T-helper 1 cell (primary cell): ENCODE results near the gene ZNF823.
A peak's percentile ranks its signal among the peaks of the same experiment; 100 is the strongest.

Experiments used
- DNase-seq, 5 donors: peaks; one replicate each; pipeline ENCODE4 v3.0.0-alpha.2; 2012 to 2020

The ZNF823 gene

GRCh38 chr19:11736696-11737095, 2.0 kb downstream of the ZNF823 start:
- DNase-seq, result no peak

DNA sequence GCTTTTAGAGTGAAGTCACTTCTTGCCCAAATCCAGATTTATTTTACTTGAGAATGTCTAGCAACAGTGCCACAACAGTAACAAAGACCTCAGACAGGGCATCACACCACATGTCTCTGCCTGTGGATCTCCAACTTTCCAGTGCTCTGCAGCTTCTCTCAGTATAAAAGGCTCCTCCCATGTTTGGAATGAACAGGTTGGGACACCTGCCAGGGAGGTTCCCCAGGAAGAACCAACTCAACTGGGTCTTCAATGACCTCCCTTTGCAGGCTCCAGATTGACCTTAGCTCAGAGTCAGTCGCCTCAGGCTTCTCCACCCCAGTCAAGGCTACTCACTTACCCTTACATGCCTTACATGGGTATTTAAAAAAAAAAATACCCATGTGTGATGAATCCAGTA, 3.4 kb downstream of the ZNF823 start:
- no peak for DNase-seq

GRCh38 chr19:11729586-11729985, 9.2 kb downstream of the ZNF823 start:
- DNase-seq, result no peak

- peak in 1 of 5 donors; percentile 7 for DNase-seq
These were observed 16.3 kb downstream of the ZNF823 start for GRCh38 chr19:11722414-11722813.

GRCh38 chr19:11721681-11722080, 17.1 kb downstream of the ZNF823 start:
- no peak for DNase-seq

DNA sequence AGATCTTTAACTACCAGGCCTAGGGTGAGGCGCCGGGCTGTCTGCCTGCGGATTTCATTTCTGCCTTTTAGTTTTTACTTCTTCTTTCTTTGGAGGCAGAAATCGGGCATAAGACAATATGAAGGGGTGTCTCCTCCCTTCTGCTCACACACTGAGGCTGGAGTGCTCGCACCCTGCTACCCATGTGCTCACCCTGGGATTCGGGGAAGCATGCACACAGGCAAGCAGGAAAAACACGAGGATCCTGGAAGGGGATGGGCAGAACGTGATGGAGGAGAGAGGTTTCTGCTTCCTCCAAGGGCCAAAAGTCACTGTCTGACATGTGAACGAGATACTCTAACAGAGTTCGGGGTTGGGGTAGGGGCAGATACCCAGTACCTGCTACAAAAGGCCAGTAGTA, 28.4 kb downstream of the ZNF823 start:
- DNase-seq, result no peak

DNA sequence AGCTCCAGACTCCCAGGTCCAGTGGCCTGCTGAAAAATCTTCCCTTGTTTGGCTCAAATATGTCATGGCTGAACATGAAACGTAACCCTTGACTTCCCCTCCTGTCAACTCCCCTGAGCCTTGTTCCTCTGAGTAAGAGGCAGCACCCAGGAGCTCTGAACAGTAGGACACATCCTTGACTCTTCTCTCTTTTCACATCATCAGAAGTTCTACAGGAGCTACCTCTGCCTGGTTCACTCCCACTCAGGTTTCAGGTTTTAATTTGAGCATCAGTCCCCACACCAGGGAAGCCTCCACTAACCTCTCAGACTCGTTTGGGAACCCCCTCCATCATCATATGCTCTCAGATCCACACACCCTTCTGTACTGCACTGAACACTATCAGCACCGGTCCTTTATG, 30.3 kb downstream of the ZNF823 start:
- DNase-seq, result no peak

GRCh38 chr19:11705474-11705873, 33.3 kb downstream of the ZNF823 start:
- no peak for DNase-seq

DNA sequence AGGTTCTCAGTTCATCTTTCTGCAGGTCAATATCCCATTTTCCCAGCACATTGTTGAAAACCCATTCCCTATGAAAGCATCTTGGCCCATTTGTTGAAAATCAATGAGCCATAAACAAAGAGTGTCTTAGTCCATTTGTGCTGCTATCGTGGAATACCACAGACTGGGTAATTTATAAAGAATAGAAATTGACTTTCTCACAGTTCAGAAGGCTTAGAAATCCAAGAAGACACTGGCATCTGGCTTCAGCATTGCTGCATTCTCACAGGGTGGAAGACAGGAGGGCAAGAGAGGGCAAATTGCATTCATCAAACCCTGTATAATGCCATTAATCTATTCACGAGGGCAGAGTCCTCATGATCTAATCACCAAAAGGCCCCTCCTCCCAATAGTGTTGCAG, 34.1 kb downstream of the ZNF823 start:
- no peak for DNase-seq

- DNase-seq, result no peak
These were observed 38.6 kb downstream of the ZNF823 start for GRCh38 chr19:11699931-11700794.

GRCh38 chr19:11698231-11698630, 40.5 kb downstream of the ZNF823 start:
- no peak for DNase-seq

DNA sequence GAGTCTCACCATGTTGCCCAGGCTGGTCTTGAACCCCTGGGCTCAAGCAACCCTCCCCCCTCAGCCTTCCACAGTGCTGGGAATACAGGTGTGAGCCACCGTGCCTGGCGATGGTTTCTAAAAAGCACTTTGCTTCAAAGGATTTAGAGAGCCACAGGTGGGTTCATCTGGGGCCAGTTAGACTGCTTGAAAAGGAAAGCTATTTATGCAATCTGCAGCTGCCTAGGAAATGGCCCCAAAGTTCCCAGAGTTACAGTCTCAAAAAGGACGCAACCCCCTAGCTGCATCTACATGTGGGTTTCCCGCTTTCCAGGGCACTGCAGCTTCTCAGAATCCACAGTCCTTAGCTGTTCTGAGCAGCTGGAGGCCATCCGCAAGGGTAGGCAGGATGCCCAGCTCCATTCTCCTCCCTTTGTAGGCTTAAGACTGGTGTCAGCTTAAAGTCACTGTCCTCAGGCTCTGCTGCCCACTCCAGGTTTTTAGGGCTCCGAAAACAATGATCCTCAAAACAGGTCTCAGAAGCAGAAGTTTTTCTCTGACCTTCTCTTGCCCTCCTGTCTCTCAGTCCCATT, 41.4 kb downstream of the ZNF823 start:
- no peak for DNase-seq

DNA sequence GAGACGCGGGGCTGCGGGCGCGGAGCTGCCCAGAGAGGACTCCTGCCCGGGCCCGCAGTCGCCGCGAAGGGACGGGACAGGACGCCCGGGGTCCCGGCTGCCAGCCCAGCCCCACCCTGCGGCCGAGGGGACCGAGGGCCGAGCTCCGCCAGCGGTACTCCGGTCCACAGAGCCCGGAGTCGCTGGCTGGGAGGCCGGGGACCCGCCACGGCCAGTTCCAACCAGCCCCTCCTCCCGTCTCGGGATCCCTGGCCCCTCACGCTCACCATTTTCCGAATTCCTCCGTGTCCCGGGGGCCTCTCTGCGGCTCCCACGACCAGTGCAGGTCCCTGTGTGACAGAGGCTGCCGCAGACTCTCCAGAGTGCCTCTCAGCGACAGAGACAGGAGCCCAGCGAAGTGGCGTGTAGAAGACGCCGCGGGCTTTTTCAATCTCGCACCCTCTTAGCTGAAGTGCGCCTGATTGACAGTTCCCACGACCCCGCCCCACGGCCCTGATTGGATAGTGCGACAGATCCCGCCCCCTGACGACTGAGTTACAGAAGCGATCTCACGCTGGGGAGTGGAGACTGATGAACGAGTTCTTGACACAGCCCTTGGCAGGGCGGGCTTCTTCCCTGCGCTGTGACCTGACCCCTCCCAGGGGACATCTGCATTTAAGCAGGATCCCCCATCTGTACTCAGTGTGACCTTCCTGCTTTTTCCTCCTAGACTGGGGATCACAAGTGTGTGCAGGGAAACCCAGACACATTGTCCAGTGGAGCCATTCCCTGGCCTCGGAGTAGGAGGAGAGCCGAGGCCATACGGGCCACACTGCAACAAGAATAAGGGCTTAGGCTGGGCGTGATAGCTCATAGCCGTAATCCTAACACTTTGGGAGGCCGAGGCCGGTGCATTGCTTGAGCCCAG, 44.0 kb downstream of the ZNF823 start:
- DNase-seq, result peak; percentile 39 to 72 (median 53)

DNA sequence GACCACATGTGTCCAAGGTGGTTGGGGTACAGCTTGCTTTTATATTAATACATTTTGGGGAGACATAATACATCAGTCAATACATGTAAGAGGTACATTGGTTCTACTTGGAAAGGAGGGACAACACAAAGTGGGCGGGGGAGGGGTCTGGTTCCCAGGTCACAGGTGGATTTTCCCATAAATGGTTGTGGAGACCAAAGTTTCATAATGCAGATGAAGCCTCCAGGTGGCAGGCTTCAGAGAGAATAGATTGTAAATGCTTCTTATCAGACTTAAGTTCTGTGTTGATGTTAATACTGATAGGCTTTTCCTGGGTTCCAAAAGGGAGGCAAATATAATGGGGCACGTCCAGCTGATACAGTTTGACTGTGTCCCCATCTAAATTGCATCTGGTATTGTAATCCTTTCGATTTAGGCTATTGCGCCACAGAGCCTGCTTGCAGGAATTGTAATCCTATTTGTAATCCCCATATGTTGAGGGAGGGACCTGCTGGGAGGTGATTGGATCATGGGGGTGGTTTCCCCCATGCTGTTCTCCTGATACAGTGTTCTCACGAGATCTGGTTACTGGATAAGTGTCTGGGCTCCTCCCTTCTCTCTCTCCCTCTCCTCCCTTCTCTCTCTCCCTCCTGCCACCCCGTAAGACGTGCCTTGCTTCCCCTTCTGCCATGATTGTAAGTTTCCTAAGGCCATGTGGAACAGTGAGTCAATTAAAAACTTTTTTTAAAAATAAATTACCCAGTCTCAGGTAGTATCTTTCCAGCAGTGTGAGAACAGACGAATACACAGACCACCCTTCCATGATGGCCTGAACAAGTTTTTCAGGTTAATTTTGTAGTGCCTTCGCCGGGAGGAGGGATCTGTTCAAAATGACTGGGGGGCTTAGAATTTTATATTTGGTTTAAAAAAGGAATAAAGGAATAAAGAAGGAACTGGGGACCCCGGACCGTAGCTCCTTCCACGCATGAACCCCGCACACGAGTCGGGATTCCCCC, 44.9 kb downstream of the ZNF823 start:
- no peak for DNase-seq

DNA sequence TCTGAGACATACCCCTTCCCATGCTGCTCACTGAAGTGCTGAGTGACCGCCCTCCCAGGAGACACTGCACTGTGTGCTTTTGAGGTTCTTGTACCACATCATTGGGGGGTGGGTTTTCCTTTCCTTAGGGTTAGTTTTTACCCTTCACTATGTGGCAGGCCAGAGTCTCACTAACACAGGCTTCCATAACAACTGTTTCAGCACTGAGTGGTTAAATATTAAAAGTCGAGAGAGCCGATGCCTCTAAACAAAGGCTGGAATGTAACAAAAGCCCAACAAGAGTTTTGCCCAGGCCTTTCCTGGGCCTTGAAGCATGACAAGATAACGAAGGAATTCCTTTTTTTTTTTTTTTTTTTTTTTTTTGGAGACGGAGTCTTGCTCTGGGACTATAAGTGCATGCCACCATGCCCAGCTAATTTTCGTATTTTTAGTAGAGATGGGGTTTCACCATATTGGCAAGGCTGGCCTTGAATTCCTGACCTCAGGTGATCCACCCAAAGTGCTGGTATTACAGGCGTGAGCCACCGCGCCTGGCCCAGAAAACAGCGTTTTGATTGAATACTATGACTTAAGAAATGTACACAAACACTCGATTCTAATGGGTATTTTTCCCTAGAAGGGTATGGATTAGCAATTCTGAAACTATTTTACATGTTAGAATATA, 46.5 kb downstream of the ZNF823 start:
- DNase-seq, result no peak

- peak in 1 of 5 donors; percentile 2 for DNase-seq
These were observed 52.8 kb downstream of the ZNF823 start for GRCh38 chr19:11685676-11686650.

GRCh38 chr19:11684987-11685675, 53.6 kb downstream of the ZNF823 start:
- no peak for DNase-seq

GRCh38 chr19:11680689-11681302, 58.0 kb downstream of the ZNF823 start:
- no peak for DNase-seq

DNA sequence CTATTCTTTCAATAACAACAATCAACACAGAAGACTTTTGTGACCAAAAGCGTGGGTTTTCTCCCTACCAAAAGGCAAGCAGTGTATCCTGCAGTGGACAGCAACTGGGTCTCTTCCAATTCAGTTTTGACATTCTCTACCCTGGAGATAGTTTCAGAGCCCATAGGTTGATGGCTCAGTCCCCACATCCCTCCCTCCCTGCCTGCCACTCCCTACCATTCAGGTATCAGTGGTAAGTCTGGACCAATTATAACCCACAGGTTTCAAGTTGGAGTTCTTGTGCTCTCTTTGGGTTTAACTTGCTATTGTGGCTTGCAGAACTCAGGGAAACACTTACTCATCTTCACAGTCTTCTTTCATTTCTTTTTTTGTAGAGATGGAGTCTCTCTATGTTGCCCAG, 60.2 kb downstream of the ZNF823 start:
- DNase-seq, result no peak
